Endothelial cell of umbilical vein (primary cell): ENCODE measurements around the gene SLC10A1. TPM values are rescaled to one million over a fixed set of nuclear protein-coding genes. Genes with fewer than 3 reads are reported as not detected.

Source experiments
- BruUV-seq: library from RNA; stranded (reverse); fragments of 400-500 nt; replicated peaks from 2 replicates; lab custom pipeline; 2021; lab: Mats Ljungman, UMichigan
- CTCF ChIA-PET: fragments of 300-600, 350-600 bp; sonication (Branson Sonifier 250); formaldehyde crosslinking; loops from one replicate; lab custom pipeline; 2021; ENCODE audit warnings: antibody characterized with exemption, inconsistent platforms; lab: Charles Lee
- POLR2A ChIA-PET: fragments of 300-600, 350-600 bp; sonication (Branson Sonifier 250); formaldehyde crosslinking; loops from one replicate; lab custom pipeline; 2021; ENCODE audit warnings: antibody characterized with exemption, inconsistent platforms; lab: Charles Lee
- DNase-seq: peaks from one replicate; pipeline ENCODE4 v3.0.0-alpha.2; 2011; ENCODE audit warnings: low read depth, low spot score
- FAIRE-seq: peaks from 2 replicates; lab custom pipeline; 2011; peaks lifted over from hg19 to GRCh38; lab: Jason Lieb, UNC
- H2AFZ ChIP-seq: 2 replicates; pipeline ENCODE4 v1.6.0; 2012; ENCODE audit warnings: low read depth, low read length, control low read depth, inconsistent platforms
- H3K27ac ChIP-seq: 2 replicates; pipeline ENCODE4 v1.5.1; 2011; ENCODE audit warnings: low read depth, mild to moderate bottlenecking, control low read depth, low read length, moderate library complexity; ENCODE audit not compliant: insufficient read depth
- H3K27me3 ChIP-seq, 2 experiments: 2 replicates each; pipeline versions ENCODE4 v1.6.0 to v1.6.1; 2011; ENCODE audit warnings: low read length in 2 of 2, mixed read lengths in 1 of 2; ENCODE audit not compliant: control insufficient read depth in 2 of 2, insufficient read depth in 2 of 2
- H3K36me3 ChIP-seq, 2 experiments: 2 replicates in 1 of 2; 3 replicates in 1 of 2; pipeline ENCODE4 v1.5.1; 2011; ENCODE audit warnings: low read length in 2 of 2, mild to moderate bottlenecking in 1 of 2, moderate library complexity in 1 of 2; ENCODE audit not compliant: control insufficient read depth in 2 of 2, insufficient read depth in 2 of 2; ENCODE audit errors: extremely low read depth in 1 of 2
- H3K4me1 ChIP-seq: 3 replicates; pipeline ENCODE4 v1.5.1; 2011; ENCODE audit warnings: mild to moderate bottlenecking, low read length; ENCODE audit not compliant: control insufficient read depth, insufficient read depth; ENCODE audit errors: extremely low read depth
- H3K4me2 ChIP-seq: 2 replicates; pipeline ENCODE4 v1.6.1; 2011; ENCODE audit warnings: low read length, control low read depth, mixed read lengths; ENCODE audit not compliant: insufficient read depth
- H3K4me3 ChIP-seq, 3 experiments: fragments of 200-600 bp in 1 of 3; sonication (generic), shearing (Covaris generic) in 1 of 3; replicated peaks in 1 of 3; 2 replicates each; pipeline ENCODE4 v1.5.1; 2011 to 2016; ENCODE audit warnings: control low read depth in 3 of 3, low read length in 3 of 3, mild to moderate bottlenecking in 2 of 3, inconsistent platforms in 1 of 3, low read depth in 1 of 3, moderate library complexity in 1 of 3; ENCODE audit not compliant: insufficient read depth in 1 of 3
- H3K79me2 ChIP-seq: 2 replicates; pipeline ENCODE4 v1.6.0; 2012; ENCODE audit warnings: low read length, inconsistent platforms; ENCODE audit not compliant: control insufficient read depth, insufficient read depth
- H3K9ac ChIP-seq: replicated peaks from 2 replicates; pipeline ENCODE3; 2011; ENCODE audit warnings: low read length, control low read depth; ENCODE audit not compliant: insufficient read depth; ENCODE audit errors: extremely low read depth
- H3K9me1 ChIP-seq: replicated peaks from 3 replicates; pipeline ENCODE4 v1.6.0; 2011; ENCODE audit warnings: mild to moderate bottlenecking, low read length; ENCODE audit not compliant: control insufficient read depth, insufficient read depth; ENCODE audit errors: extremely low read depth
- H3K9me3 ChIP-seq: replicated peaks from 2 replicates; pipeline ENCODE4 v1.5.1; 2012; ENCODE audit warnings: low read length, inconsistent platforms; ENCODE audit not compliant: control insufficient read depth, insufficient read depth
- H4K20me1 ChIP-seq: replicated peaks from 2 replicates; pipeline ENCODE3; 2011; ENCODE audit warnings: mild to moderate bottlenecking, low read length; ENCODE audit not compliant: control insufficient read depth, insufficient read depth; ENCODE audit errors: extremely low read depth
- EZH2 ChIP-seq: IDR thresholded peaks from 2 replicates; pipeline ENCODE4 v1.6.1; 2012; ENCODE audit warnings: borderline replicate concordance, low read depth, mild to moderate bottlenecking, moderate library complexity, low read length, inconsistent platforms; ENCODE audit not compliant: severe bottlenecking
- FOS ChIP-seq: IDR thresholded peaks from 2 replicates; pipeline ENCODE4 v1.6.1; 2011; ENCODE audit warnings: mild to moderate bottlenecking, low read length, moderate library complexity, borderline replicate concordance; ENCODE audit not compliant: insufficient read depth
- GATA2 ChIP-seq: IDR thresholded peaks from 2 replicates; pipeline ENCODE4 v1.7.0; 2011; ENCODE audit warnings: low read depth, mild to moderate bottlenecking, moderate library complexity, mixed read lengths, low read length; ENCODE audit not compliant: insufficient read length, insufficient read depth
- JUN ChIP-seq: IDR thresholded peaks from 2 replicates; pipeline ENCODE4 v1.6.1; 2011; ENCODE audit warnings: borderline replicate concordance, low read depth; ENCODE audit not compliant: insufficient read length, insufficient read depth
- MAX ChIP-seq: IDR thresholded peaks from 2 replicates; pipeline ENCODE4 v1.6.1; 2011; ENCODE audit not compliant: insufficient read depth, insufficient read length
- MYC ChIP-seq: IDR thresholded peaks from one replicate; pipeline ENCODE4 v1.6.1; 2011; ENCODE audit warnings: mild to moderate bottlenecking, low read depth, low read length
- POLR2A ChIP-seq: IDR thresholded peaks from 2 replicates; pipeline ENCODE4 v1.6.1; 2012; ENCODE audit warnings: low read depth, mild to moderate bottlenecking, control low read depth, low read length
- POLR2AphosphoS5 ChIP-seq: IDR thresholded peaks from 2 replicates; pipeline ENCODE4 v1.6.1; 2012; ENCODE audit warnings: low read depth, mild to moderate bottlenecking, control low read depth, low read length, moderate library complexity; ENCODE audit not compliant: insufficient read depth
- dilution Hi-C: fragments of 300-500 bp; cut with MboI; formaldehyde crosslinking; loops from one replicate; pipeline ENCODE4 v1.15.0; 2019; ENCODE audit warnings: low sequenced_read_pairs; ENCODE audit not compliant: extremely low pct_ligation_motif_present
- intact Hi-C: fragments of 100-400 bp; cut with micrococcal nuclease; formaldehyde crosslinking; loops from one replicate; pipeline ENCODE4 v1.10.0; 2022
- polyA plus RNA-seq, 4 experiments: library from polyadenylated mRNA; depleted of rRNA in 3 of 4; stranded (reverse) in 3 of 4; unstranded in 1 of 4; fragments of >200 nt; gene quantifications; 2 replicates each; pipeline versions ENCODE4 v1.2.1 to v1.2.3, GENCODE V29; 2011 to 2012; ENCODE audit warnings: missing spikeins in 1 of 4
- total RNA-seq: library from RNA; stranded (reverse); gene quantifications from 2 replicates; pipeline ENCODE4 v1.2.3, GENCODE V29; 2021
- TF ChIP-seq, protein P1 (sequence below), 2 donors: IDR thresholded peaks; 1 replicate in 1 of 2; 2 replicates in 1 of 2; pipeline ENCODE4 v1.5.1; 2011; ENCODE audit warnings: low read length in 2 of 2, mild to moderate bottlenecking in 2 of 2, moderate library complexity in 2 of 2, control low read depth in 1 of 2, inconsistent platforms in 1 of 2, low read depth in 1 of 2; ENCODE audit not compliant: insufficient read depth in 1 of 2; ENCODE audit errors: extremely low read depth in 1 of 2

SLC10A1 gene
- total and polyA plus RNA-seq, 2 donors (not counting 3 experiments of a cell fraction or from before 2014, with no cell fraction given), result not detected

GRCh38 chr14:69776875-69777453 lies 20.1 kb downstream of the SLC10A1 start:
- peaks cover 26 to 36% of the 10 kb centered on the region in 2 experiments for H3K36me3 ChIP-seq
- H2AFZ ChIP-seq, result no peak overlapping the region
- TF ChIP-seq MYC, result no peak
- TF ChIP-seq, protein P1, sequence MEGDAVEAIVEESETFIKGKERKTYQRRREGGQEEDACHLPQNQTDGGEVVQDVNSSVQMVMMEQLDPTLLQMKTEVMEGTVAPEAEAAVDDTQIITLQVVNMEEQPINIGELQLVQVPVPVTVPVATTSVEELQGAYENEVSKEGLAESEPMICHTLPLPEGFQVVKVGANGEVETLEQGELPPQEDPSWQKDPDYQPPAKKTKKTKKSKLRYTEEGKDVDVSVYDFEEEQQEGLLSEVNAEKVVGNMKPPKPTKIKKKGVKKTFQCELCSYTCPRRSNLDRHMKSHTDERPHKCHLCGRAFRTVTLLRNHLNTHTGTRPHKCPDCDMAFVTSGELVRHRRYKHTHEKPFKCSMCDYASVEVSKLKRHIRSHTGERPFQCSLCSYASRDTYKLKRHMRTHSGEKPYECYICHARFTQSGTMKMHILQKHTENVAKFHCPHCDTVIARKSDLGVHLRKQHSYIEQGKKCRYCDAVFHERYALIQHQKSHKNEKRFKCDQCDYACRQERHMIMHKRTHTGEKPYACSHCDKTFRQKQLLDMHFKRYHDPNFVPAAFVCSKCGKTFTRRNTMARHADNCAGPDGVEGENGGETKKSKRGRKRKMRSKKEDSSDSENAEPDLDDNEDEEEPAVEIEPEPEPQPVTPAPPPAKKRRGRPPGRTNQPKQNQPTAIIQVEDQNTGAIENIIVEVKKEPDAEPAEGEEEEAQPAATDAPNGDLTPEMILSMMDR (IDR thresholded peaks at IDR 0.05; ENCODE audit: extremely low read depth in 1 of 2, insufficient read depth in 1 of 2, low read depth in 1 of 2, low read length in 2 of 2), result no peak
- no peak for TF ChIP-seq JUN
- TF ChIP-seq MAX, result no peak
- no peak for TF ChIP-seq EZH2
- no peak for TF ChIP-seq FOS
- TF ChIP-seq POLR2AphosphoS5, result no peak
- TF ChIP-seq POLR2A, result no peak
- no peak for TF ChIP-seq GATA2
- H3K79me2 ChIP-seq, result peaks cover 8% of the 10 kb centered on the region
- no peaks in the 10 kb centered on the region for H3K9me3 ChIP-seq
- DNase-seq (no peak), FAIRE-seq (no peak)
- no TSS peak for BruUV-seq
- H3K27me3 ChIP-seq, result no peaks in the 10 kb centered on the region
- dilution Hi-C loops (no loop called here), intact Hi-C loops (no loop called here)
- CTCF ChIA-PET, result interaction anchor here (0.8 to 1.2 kb wide), 2 partner anchors 10 to 251 kb away, joined by 3 read pairs; no protein-coding TSS in a partner anchor
- H3K27ac ChIP-seq, result no peak overlapping the region
- H3K9ac ChIP-seq, result no peak overlapping the region
- POLR2A ChIA-PET, result no interaction called here
- H3K9me1 ChIP-seq, result no peaks in the 10 kb centered on the region
- no peak overlapping the region for H3K4me3 ChIP-seq
- no peaks in the 10 kb centered on the region for H3K4me1 ChIP-seq
- no peak overlapping the region for H3K4me2 ChIP-seq
- peaks cover 5% of the 10 kb centered on the region for H4K20me1 ChIP-seq
